ENCODE measurements around the gene PJA1.

PJA1 gene, protein sequence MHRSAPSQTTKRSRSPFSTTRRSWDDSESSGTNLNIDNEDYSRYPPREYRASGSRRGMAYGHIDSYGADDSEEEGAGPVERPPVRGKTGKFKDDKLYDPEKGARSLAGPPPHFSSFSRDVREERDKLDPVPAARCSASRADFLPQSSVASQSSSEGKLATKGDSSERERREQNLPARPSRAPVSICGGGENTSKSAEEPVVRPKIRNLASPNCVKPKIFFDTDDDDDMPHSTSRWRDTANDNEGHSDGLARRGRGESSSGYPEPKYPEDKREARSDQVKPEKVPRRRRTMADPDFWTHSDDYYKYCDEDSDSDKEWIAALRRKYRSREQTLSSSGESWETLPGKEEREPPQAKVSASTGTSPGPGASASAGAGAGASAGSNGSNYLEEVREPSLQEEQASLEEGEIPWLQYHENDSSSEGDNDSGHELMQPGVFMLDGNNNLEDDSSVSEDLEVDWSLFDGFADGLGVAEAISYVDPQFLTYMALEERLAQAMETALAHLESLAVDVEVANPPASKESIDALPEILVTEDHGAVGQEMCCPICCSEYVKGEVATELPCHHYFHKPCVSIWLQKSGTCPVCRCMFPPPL

DNA sequence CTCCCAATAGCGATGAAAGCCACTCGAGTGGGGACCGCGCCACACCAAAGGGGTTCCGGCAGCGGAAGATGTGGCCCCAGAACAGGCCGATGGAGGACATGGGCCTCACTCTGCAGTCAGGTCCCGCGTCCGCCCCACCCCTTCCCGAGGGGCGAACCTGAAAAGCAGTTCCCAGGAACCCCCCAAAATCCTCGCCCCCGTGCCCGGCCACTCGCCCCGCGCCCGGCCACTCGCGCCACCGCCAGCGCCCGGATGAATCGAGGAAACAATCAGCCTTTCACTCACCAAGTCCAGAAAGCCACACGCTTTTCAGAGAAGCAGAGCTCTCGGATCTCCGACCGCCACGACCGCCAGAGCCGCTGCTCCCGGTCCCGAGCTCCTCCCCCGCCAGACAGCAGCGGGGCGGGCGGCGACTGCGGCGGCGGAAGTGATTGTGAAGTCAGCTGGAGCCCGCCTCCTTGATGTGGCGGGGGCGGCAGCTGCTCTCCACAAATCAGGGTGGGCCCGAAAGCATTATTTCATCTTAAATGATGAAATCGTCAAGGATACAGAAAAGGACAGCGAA lies at the start of gene PJA1:
Gene PJA1, minus strand, starts transcription at position 367 of the 565 bp plus-strand sequence. CDS start 2,380 bp downstream, outside the sequence.
- peak; percentile 55 for DNase-seq (ENCODE audit: low spot score)

DNA sequence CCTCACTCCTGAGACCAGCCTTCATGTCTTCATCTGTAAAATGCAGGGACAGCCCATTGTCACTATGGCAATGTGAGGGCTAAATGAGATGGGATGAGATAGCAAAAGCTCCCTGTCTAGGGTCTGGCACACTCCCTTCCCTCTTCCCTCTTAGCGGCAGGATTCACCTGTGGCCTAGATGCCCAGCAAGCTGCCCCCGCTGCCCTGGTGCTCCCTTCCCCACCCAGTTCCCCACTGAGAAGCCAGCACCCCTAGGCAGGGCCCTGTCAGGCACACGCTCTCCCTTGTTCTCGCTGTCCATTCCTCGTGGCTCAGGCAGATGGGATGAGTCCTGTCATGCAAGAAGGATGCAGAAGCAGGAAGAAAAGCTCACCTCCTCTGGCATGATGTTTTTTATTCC lies 49.2 kb upstream of the PJA1 start:
- no peak for DNase-seq (ENCODE audit: low spot score)

DNA sequence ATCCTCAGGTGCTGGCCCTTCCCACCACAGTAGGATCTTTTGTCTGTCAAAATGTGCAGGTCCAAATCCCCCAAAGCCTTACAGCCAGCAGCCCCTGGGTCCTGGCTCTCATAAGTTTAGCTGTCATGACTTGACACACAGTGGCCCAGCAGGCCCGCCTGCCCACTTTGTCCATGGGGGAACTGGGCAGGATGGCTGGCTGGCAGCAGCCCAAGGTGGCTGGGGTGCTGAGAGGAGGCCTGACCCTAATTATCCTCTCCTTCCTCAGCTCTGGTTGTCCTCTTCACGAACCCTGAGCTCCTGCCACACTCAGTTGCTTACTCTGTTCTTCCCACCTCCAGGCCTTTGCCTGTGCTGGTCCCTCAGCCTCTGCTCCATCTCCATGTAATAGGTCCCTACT lies 46.4 kb upstream of the PJA1 start:
- DNase-seq (ENCODE audit: low spot score), result no peak

DNA sequence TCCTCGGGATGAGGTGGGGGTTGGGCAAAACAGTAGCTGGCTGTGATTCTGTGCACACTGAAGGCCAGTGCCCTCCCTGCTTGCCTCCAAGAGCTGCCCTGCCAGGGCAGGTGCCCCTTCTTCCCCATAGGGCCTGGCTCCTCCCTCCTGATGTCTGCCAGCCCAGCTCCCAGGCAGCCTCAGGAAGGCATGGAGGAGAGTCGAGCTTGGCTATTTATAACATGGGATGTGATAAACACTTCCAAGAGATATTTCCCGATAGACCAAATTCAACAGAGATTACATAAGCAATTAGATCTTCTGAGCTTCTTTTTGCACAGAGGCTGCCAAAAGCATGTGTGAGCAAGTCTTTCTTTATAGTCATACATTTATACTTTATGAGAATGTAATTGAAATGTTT lies 45.3 kb upstream of the PJA1 start:
- DNase-seq (ENCODE audit: low spot score), result no peak

DNA sequence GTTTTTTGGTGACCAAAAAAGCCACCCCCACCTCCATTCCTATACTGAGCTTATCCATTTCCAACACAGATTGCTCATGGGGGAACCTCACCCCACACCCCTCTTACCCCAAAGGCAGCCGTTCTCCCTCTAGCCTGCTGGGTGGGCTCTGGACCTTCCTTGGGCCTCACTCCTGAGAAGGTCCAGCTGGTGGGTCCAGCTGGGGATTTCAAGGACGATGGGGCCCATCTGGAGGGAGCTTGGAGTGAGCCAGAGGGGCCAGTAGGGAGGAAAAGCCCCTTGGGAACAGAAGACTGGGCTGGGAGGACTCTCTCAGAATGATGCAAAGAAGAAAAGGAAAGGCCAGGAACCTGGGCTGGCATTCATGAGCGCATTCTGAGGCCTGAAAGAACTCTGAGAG lies 42.0 kb upstream of the PJA1 start:
- DNase-seq (ENCODE audit: low spot score), result no peak

DNA sequence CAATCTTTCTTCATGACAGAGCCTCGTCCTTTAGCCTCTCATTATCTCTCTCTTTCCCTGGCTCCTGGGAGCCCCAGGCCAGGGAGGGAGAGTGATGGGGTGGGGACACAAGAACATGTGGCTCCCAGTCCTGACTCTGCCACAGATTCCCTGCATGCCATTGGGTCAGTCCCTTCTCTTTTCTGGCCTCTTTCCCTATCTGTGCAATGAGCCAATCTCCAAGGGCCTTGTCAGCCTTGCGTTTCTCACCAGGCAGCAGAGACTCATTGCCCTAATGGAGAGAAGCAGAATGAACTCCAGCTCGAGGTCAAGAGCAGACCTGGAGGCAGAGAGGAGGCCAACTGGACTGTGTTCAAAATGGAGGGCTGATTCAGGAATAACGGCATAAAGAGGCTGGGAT lies 38.4 kb upstream of the PJA1 start:
- DNase-seq (ENCODE audit: low spot score), result no peak

DNA sequence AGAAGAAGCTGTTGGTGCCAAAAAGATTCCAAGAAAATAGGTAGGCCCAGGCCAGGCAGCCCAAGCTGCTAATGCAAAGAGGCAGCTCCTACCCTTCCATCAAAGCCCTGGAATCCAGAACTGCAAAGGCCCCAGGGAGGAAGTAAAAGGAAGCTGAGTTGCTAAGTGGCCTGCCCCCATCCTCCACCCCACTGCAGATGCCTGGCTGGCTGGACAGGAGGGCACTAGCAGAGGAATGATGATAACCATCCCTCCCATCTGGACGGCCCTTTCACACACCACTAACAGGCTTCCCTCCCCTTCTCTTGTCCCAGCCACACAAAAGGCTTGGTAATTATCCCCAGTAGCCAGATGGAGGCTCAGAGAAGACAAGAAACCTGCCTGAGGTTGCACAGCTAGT lies 32.4 kb upstream of the PJA1 start:
- no peak for DNase-seq (ENCODE audit: low spot score)

DNA sequence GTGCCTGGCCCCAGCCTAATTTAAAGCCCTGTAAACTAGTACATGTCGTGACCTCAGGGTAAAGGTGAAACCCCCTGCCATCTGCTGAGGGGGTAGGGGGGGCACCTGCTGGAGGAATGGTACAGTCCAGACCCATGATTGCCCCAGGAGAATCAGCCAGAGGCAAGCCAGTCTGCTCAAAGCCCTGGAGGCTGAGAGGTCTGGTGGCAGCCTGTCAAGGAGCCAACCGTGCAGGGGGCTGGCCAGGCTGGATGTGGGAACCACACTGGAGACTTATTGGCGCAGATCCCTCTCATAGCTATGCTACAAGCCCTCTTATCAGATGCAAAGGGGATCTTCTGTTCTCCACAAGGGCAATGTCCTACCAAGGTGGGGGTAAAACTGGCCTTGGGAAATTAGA lies 31.4 kb upstream of the PJA1 start:
- DNase-seq (ENCODE audit: low spot score), result no peak

DNA sequence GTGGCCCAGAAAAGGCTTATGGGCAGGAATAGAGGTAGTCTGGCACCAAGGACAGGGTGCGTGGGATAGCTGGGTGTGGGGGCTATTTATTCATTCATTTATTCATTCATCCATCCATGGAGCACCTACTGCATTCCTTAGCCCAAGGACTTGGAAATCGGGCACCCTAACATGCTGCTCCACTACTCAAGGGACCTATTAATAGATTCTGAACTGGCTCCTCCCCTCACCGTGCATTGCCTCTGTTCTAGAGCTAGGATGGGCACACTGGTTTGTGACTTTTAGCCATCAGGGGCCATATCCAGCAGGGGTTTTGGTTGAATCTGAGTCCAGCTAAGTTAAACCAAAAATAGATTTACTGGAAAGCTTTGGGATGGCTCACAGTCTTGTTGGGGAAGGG lies 30.6 kb upstream of the PJA1 start:
- DNase-seq (ENCODE audit: low spot score), result no peak

DNA sequence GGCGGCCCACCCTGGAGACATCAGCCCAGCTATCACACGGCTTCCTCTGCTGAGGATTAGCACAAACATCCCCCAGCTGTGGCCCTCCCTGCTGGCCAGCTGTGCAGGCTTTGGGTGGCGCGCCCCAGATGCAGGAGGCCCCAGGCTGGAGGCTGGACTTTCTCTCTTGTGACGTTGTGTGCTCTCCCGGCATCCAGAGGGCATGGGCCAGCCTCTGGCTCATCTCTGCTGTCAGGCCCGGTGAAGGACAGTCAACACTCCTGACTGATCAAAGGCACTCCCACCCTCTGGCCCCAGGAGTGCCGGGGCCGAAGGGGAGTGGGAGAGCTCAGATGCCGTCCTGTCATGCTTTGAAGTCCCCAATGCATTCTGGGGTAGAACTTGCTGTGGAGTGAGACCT lies 29.9 kb upstream of the PJA1 start:
- DNase-seq (ENCODE audit: low spot score), result no peak

DNA sequence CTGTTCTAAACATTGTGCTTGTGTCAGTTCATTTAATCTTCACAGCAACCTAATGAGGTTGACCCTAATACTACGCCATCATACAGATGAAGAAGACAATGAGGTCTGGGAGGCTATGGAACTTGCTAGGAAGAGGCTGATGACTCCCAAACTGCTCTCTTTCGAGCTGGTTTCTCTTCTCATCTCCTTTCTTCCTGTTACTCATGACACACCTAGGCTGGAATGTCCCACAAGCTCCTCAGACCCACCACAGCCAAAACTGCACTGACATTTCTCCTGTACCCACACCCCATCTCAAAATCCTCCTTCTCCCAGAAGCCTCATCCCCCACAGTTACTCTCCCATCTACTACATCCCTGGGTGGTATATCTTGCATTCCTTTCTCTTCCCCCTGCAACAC lies 27.4 kb upstream of the PJA1 start:
- DNase-seq (ENCODE audit: low spot score), result no peak

DNA sequence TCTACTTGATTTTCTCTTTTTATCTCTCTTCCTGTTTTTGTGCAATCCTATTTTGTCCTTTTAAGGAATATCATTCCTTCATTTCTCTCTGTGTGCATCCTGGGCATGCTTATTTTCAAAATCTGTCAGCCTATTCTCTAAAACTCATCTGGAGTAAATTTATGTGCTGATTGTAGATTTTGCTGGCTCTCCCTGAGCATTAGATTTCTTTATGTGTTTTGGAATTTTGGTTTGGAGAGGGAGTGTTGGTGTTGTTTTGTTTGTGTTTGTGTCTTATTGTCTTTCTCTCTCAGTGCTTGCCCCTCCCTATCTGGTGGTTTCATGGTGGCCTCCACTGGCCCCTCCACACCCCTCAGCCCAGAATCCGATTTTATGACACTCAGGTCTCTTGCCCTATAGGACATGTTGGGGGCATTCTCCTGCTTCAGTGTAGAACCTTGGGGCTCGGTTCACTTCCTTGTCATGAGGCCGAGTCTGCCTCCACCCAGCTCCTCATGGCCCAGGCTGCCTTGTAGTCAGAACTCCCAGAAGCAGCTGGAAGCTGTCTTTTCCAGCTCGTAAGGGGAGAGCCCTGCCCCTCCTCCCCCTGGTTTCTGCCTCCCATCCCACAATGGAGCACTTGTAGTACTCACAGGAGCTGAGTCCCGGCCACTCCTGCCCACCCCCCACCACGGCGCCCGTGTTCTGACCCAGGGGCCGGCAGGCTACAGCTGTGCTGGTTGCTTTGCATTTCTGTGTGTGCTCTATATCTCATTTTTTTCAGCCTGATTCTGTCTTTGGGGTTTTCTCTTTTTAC lies 24.5 kb upstream of the PJA1 start:
- no peak for DNase-seq (ENCODE audit: low spot score)

DNA sequence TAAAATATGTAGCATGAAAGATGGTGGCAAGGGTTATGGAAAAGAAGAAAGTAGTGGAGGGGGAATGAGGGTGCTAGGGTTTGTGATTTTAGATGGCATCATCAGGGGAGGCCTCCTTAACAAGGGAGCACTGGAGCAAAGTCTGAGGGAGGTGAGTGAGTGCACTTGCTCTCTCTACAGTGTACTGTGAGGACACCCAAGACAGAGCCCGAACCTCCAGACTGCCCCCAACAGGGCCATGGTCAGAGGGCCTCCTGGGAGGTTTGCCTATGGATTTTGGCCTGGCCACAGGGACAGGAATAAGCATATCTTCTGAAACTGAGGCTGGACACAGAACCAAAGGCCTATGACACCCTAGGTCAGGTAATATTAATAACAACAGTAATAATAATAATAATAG lies 21.4 kb upstream of the PJA1 start:
- no peak for DNase-seq (ENCODE audit: low spot score)

DNA sequence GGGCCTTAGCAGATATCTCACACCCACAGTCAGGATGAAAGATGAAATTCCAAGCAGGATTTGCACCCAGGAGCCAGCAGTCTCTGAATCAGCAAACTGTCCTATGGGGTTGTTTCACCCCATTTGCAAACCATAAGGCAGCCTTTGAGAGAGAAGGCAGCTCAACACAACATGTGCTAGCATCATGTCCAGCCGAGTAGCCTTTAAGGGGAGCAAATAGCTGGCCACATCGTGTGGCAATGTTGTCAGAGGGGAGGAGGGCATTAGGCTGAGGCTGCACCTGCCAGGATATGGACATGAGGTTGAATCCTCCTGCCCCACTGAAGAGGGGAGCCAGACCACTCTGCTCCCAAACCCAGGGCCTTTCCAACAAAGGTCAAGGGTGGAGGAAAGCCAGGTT lies 20.6 kb upstream of the PJA1 start:
- no peak for DNase-seq (ENCODE audit: low spot score)

DNA sequence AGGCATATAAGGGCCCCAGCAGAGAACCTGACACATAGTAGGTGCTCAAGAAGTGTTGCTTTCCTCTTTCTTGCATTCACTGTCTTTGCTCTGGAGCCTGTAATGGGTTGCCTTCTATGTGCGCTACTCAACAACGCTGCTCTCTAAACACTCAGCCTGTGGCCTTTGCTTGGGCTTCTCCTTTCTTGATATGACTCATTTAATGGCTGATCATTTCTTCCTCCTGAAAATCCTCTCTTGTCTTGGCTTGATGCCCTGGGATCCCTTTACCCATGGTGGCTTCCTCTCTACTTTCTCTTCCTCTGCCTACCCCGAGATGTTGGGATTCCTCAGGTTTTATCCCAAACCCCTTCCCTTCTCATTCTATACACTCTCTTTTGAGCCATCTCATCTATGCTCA lies 19.9 kb upstream of the PJA1 start:
- DNase-seq (ENCODE audit: low spot score), result no peak

DNA sequence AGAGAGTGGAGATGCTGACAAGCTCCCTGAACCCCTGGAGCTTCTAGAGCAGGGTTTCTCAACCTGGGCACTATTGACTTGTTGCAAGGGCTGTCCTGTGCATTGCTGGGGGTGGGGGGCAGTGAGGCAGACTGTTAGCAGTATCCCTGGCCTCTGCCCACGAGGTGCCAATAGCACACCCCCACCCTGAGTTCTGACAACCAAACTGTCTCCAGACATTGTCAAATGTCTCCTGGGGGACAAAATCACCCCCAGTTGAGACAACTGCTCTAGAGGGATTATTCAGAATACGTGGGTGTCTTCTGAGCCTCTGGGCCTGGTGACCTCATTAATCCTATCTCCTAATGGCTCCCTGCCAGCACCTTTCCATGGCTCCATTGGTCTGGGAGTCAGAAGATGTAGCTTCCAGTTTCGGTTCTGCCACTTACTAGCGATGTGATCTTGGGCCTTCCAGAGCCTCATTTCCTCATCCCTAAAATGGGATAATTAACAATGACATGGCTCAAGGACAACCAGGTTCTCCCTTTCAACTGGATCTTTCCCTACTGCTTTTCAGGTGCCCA lies 17.6 kb upstream of the PJA1 start:
- DNase-seq (ENCODE audit: low spot score), result no peak

DNA sequence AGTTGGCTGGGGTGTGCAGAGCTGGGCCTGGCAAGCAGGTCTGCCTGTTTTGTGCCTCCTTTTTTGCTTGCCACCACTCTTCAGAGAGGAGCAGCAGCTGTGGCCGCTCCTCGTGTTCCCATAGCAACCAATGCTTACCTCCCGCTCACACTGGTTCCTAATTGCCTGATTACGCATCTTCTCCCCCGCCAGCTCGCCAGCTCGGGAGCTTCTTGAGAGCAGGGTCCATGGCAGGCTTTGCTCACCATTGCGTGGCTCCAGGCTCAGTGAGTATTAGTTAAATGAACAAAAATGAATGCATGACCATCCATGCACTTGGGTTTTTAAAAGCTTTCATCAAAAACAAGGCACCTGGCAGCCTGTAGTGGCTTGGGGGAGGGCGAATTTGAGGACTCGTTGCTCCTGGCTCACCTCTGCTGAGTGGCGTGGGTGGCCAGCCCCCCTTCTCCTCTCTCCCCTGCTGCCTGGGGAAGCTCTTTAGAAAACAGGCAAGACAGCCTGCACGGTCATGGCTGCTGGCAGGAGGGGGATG lies 14.2 kb upstream of the PJA1 start:
- no peak for DNase-seq (ENCODE audit: low spot score)

DNA sequence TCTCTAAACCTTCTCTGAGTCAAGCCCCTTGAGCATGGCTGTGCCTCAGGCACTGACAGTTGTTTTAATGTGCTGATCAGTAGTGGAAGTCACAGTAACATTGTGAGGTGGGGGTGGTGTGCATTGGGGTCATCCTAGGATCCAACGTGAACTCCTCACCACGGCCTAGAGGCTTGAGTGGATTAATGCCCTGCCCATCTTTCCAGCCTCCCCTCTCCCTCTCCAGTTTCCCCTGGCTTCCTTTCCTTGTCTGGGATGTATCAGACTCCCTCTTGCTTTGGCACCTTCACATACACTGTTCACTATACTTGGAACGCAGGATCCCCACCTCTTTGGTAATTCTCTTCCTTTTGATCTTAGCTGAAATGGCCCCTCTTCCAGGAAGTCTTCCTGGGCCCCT lies 13.3 kb upstream of the PJA1 start:
- no peak for DNase-seq (ENCODE audit: low spot score)

DNA sequence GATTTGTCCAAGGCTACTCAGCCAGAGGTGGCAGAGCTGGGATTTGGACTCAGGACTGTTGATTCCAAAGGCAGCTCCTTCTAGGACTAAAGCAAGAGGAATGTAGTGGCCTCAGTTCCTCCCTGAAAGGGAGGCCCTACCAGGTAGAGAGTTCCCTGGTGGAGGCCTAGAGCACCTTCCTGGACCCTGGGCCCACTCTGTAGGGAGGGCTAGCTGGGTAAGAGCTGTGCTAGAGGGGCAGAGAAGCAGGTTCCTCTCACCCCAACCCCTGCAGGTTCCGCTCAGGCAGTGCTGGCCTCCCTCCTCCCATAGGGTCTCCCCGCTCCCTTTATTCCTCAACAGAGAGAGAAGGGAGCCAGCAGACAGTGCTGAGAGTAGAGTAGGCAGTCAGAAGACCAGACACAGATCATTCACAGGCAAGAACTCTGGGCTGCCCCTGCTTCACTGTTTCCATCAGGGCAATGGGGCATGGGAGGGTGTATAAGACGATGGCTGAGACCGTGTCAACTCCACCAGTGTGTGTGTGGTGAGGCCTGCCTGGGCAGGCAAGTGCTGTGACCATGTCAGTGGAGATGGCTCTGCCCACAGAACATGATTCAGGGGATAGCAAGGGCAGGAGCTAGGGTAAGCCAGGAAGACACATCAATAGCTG lies 12.4 kb upstream of the PJA1 start:
- DNase-seq (ENCODE audit: low spot score), result no peak

DNA sequence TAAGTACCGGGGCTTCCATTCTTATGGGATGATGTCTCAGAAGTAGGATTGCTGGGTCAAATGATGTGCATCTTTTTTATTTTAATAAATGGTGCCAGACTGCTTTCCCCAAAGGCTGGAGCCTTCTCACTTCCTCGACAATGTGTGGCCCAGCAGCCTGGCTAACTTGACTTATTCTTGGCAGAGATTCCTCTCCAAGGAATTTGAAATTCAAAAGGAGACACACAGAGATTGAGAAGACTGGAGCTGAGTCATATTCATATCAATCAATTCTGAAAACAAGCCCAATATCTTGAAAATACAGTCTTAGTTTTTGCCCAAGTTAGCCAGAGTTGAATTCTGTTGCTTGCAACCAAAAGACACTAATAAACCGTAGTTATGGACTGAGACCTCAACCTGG lies 10.8 kb upstream of the PJA1 start:
- no peak for DNase-seq (ENCODE audit: low spot score)

DNA sequence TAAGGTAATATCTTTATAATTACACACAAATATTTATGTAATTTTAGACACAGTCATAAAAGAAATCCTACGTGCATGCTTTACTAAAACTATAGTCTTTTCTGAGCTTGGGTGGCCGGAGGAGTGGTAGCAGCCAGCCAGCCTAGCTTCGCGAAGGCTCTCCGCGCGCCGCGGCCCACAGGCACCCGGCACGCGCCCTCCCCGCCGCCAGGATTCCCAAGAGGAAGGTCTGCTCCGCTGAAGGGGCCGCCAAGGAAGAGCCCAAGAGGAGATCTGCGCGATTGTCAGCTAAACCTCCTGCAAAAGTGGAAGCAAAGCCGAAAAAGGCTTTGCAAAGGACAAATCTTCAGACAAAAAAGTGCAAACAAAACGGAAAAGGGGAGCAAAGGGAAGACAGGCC lies 8.7 kb upstream of the PJA1 start:
- DNase-seq (ENCODE audit: low spot score), result no peak

DNA sequence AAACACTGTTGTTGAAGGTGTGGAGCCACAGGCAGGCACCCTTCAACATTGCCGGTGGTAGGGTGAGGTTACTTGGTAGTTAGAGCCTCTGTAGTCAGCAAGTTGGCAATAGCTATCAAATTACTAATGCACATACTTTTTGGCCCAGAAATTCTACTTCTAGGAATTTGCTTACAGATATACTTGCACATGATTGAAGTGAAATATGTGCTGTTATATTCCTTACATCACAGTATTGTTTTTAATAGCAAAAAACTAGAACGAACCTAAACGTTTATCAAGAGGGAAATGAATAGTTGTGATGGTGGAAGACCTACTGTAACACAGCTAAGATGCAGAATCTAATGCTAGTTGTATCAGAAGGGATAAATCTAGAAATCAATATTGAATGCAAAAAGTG lies 7.7 kb upstream of the PJA1 start:
- DNase-seq (ENCODE audit: low spot score), result no peak
